Adrenal gland (tissue), 5 donors: ENCODE measurements around the gene DKC1.

Source experiments
- CTCF ChIP-seq, 6 experiments: fragments of 450-650 bp in 4 of 6; fragments of 200-600 bp in 2 of 6; sonication (generic) in 1 of 6; IDR thresholded peaks; 1 replicate in 5 of 6; 2 replicates in 1 of 6; pipeline versions ENCODE4 v1.5.1 to v1.8.0; 2016 to 2021; ENCODE audit warnings: antibody characterized with exemption in 6 of 6, mild to moderate bottlenecking in 2 of 6, moderate library complexity in 1 of 6
- POLR2A ChIP-seq, 2 donors: fragments of 450-650 bp; IDR thresholded peaks; one replicate each; pipeline ENCODE4 v1.6.1; 2017; ENCODE audit warnings: antibody characterized with exemption in 2 of 2, mild to moderate bottlenecking in 2 of 2, moderate library complexity in 1 of 2
- donor health status: DM: no; HTN: no; CAD: no.

GRCh38 chrX:154793084-154793795, 30.6 kb downstream of the DKC1 start:
- TF ChIP-seq CTCF (IDR thresholded peaks at IDR 0.05), result no peak
- TF ChIP-seq POLR2A (IDR thresholded peaks at IDR 0.05), result no peak
